Stimulated activated CD8-positive, alpha-beta memory T cell treated with anti-CD3 and anti-CD28 coated beads, Interleukin-7, amount 100 ng/mL, for 48 hours (primary cell): ENCODE results near the gene POU4F3.

Source experiments
- DNase-seq, 2 donors: peaks; one replicate each; pipeline ENCODE4 v3.0.0-alpha.2; 2020; ENCODE audit warnings: low read depth in 1 of 2; ENCODE audit errors: extremely low read depth in 1 of 2

Gene POU4F3

GRCh38 chr5:146390469-146390868, 51.8 kb downstream of the POU4F3 start:
- DNase-seq = no peak
